ENCODE results near the gene ACIN1. TPM values are rescaled to one million over a fixed set of nuclear protein-coding genes. Genes with fewer than 3 reads are reported as not detected.

ACIN1 gene
- total RNA-seq, 1 experiment from 2014 or later = 333 TPM

DNA sequence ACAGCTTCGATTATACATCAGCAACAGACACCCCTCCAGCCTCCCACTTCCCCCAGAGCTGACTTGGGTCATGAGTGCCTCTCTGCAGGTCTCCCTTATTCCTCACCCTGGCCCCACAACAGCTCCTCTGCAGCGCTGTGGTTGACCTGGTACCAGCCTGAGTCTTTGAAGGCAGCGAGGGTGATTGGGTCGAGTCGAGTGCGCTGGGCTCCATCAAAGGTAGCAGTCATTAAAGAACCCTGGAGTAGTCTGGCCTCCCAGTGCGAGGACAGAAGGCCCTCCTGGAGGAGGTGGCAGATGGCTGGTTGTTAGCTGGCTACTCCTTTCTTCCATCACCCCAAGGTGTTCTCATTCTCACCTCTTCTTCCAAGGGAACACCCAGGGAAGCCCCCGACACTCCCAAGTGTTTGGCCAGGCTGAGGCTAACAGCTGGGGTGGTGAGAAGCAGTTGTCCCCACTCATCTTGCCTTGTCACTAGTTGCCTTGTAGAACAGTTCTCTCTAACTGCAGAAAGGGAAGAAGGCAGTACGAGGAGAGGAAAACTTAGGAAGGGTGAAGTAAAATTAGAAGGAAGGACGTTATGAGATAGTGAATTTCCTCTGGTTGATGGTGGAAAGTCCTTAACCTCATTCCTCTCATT is 7.2 kb upstream of the ACIN1 start:
- Mint-ChIP-seq H3K27me3 (ENCODE audit: low read depth) (peaks cover 27% of the 10 kb centered on the region), H3K4me1 (peaks cover 51 to 60% of the 10 kb centered on the region in 2 experiments), H3K36me3 (ENCODE audit: insufficient read depth in 1 of 3, low read depth in 3 of 3) (peaks cover 10 to 21% (median 19%) of the 10 kb centered on the region in 3 experiments), H3K4me3 (no peak overlapping the region), H3K27ac (no peak overlapping the region), H3K9me3 (no peaks in the 10 kb centered on the region)
- H2AK5ac ChIP-seq (ENCODE audit: insufficient read length, low read length) = no peak overlapping the region
- no peak overlapping the region for H2BK5ac ChIP-seq (ENCODE audit: insufficient read length, low read length)
- H3T11ph ChIP-seq (ENCODE audit: low read length) = no peak overlapping the region
- no peak overlapping the region for H3K56ac ChIP-seq (ENCODE audit: insufficient read length, low read depth, low read length)
- TF ChIP-seq, protein P1, sequence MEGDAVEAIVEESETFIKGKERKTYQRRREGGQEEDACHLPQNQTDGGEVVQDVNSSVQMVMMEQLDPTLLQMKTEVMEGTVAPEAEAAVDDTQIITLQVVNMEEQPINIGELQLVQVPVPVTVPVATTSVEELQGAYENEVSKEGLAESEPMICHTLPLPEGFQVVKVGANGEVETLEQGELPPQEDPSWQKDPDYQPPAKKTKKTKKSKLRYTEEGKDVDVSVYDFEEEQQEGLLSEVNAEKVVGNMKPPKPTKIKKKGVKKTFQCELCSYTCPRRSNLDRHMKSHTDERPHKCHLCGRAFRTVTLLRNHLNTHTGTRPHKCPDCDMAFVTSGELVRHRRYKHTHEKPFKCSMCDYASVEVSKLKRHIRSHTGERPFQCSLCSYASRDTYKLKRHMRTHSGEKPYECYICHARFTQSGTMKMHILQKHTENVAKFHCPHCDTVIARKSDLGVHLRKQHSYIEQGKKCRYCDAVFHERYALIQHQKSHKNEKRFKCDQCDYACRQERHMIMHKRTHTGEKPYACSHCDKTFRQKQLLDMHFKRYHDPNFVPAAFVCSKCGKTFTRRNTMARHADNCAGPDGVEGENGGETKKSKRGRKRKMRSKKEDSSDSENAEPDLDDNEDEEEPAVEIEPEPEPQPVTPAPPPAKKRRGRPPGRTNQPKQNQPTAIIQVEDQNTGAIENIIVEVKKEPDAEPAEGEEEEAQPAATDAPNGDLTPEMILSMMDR (conservative IDR thresholded peaks at IDR 0.05) = no peak
- no peaks in the 10 kb centered on the region for H3K27me3 ChIP-seq (ENCODE audit: insufficient read depth, low read length)
- H2BK15ac ChIP-seq (ENCODE audit: low read depth, low read length) = no peak overlapping the region
- no peak overlapping the region for H2BK20ac ChIP-seq (ENCODE audit: low read depth, low read length, poor library complexity, severe bottlenecking)
- no peak overlapping the region for H4K8ac ChIP-seq (replicated peaks; ENCODE audit: insufficient read length, low read depth, low read length)
- H3K23ac ChIP-seq (ENCODE audit: insufficient read length, low read depth, low read length) = no peak overlapping the region
- no peak overlapping the region for H4K91ac ChIP-seq (ENCODE audit: insufficient read length, low read depth, low read length)
- H3K9ac ChIP-seq (ENCODE audit: extremely low read depth, insufficient read length, low read length) = no peak overlapping the region
- H2BK120ac ChIP-seq (ENCODE audit: low read depth, low read length, poor library complexity, severe bottlenecking) = no peak overlapping the region
- no peak overlapping the region for H4K5ac ChIP-seq (ENCODE audit: insufficient read length, low read depth, low read length)
- no peaks in the 10 kb centered on the region for H3K9me3 ChIP-seq (ENCODE audit: control insufficient read depth, low read depth, low read length)
- no peak overlapping the region for H3K4ac ChIP-seq (ENCODE audit: low read depth, low read length)
- no peak overlapping the region for H2BK12ac ChIP-seq (ENCODE audit: insufficient read length, low read depth, low read length)
- no peak overlapping the region for H2AFZ ChIP-seq (ENCODE audit: low read length)
- H3K27ac ChIP-seq (ENCODE audit: insufficient read length, low read depth, low read length) = no peak overlapping the region
- H4K20me1 ChIP-seq (ENCODE audit: control insufficient read depth, insufficient read depth, insufficient read length) = no peaks in the 10 kb centered on the region
- DNase-seq = no peak
- H3K23me2 ChIP-seq (ENCODE audit: insufficient read length, low read depth, low read length, poor library complexity, severe bottlenecking) = no peaks in the 10 kb centered on the region
- H3K4me2 ChIP-seq (ENCODE audit: insufficient read depth, insufficient read length, low read length) = no peak overlapping the region
- no peaks in the 10 kb centered on the region for H3K79me1 ChIP-seq (ENCODE audit: insufficient read depth, low read depth, low read length, poor library complexity, severe bottlenecking)
- H3K18ac ChIP-seq (ENCODE audit: insufficient read length, low read depth, low read length) = no peak overlapping the region
- H3K4me1 ChIP-seq (ENCODE audit: insufficient read depth, low read length) = no peaks in the 10 kb centered on the region; the same call in 1 of the 2 replicates
- H3K79me2 ChIP-seq (ENCODE audit: insufficient read depth, low read length) = peaks cover 4% of the 10 kb centered on the region; the same call in 1 of the 2 replicates
- WGBS (ENCODE audit: extremely low coverage, insufficient read length, low lambda C conversion rate) = no CpG with 5 or more reads among the region's 10 CpGs
- H3K14ac ChIP-seq (ENCODE audit: insufficient read depth, low read length) = no peak overlapping the region; the same call in 1 of the 2 replicates
